MCF 10A (cell line): ENCODE results near the gene CNDP2. TPM values are rescaled to one million over a fixed set of nuclear protein-coding genes. Genes with fewer than 3 reads are reported as not detected.

Source experiments
- BruUV-seq: library from RNA; stranded (reverse); fragments of 400-500 nt; replicated peaks from 2 replicates; lab custom pipeline; 2021; lab: Mats Ljungman, UMichigan
- CTCF ChIA-PET: fragments of 300-600 bp; sonication (Branson Sonifier 250); formaldehyde crosslinking; extraction: SDS; loops from one replicate; lab custom pipeline; 2021; ENCODE audit warnings: antibody characterized with exemption, inconsistent platforms; lab: Yijun Ruan, JAX
- POLR2A ChIA-PET: fragments of 300-600, 350-650 bp; sonication (Branson Sonifier 250); formaldehyde crosslinking; extraction: SDS; loops from one replicate; lab custom pipeline; 2020; ENCODE audit warnings: antibody characterized with exemption, inconsistent platforms; lab: Yijun Ruan, JAX
- DNase-seq: peaks from one replicate; pipeline ENCODE4 v3.0.0-alpha.2; 2018; ENCODE audit not compliant: unreplicated experiment
- H3K27ac Mint-ChIP-seq: one replicate; pipeline ENCODE4 v1.8.0; 2022; ENCODE audit warnings: mild to moderate bottlenecking, low read depth, mixed read lengths; ENCODE audit not compliant: unreplicated experiment
- H3K27me3 Mint-ChIP-seq: one replicate; pipeline ENCODE4 v1.8.0; 2022; ENCODE audit warnings: mixed read lengths; ENCODE audit not compliant: insufficient read depth, unreplicated experiment
- H3K36me3 Mint-ChIP-seq: one replicate; pipeline ENCODE4 v1.8.0; 2022; ENCODE audit warnings: mild to moderate bottlenecking, moderate library complexity, mixed read lengths; ENCODE audit not compliant: insufficient read depth, unreplicated experiment
- H3K4me1 Mint-ChIP-seq: one replicate; pipeline ENCODE4 v1.8.0; 2022; ENCODE audit warnings: mixed read lengths; ENCODE audit not compliant: insufficient read depth, unreplicated experiment
- H3K4me3 Mint-ChIP-seq: one replicate; pipeline ENCODE4 v1.8.0; 2022; ENCODE audit warnings: mild to moderate bottlenecking, moderate library complexity, mixed read lengths; ENCODE audit not compliant: unreplicated experiment
- H3K9me3 Mint-ChIP-seq: one replicate; pipeline ENCODE4 v1.8.0; 2022; ENCODE audit warnings: mixed read lengths; ENCODE audit not compliant: unreplicated experiment
- intact Hi-C: fragments of 100-400 bp; cut with micrococcal nuclease; formaldehyde crosslinking; loops from 2 replicates; pipeline ENCODE4 v1.14.1; 2022
- total RNA-seq: library from RNA; stranded (reverse); gene quantifications from 2 replicates; pipeline ENCODE4 v1.2.3, GENCODE V29; 2022
- TF ChIP-seq, protein P1 (sequence below): fragments of 200-600 bp; IDR thresholded peaks from one replicate; pipeline ENCODE4 v1.8.0; 2022; ENCODE audit warnings: antibody characterized with exemption, mild to moderate bottlenecking; ENCODE audit not compliant: unreplicated experiment

CNDP2 gene
- total RNA-seq, 1 experiment from 2014 or later = 194 TPM

- CTCF ChIA-PET = interaction anchor here (0.6 to 9.4 kb wide), 5 partner anchors 62 to 1700 kb away, joined by 4 to 234 read pairs (median 5); no protein-coding TSS in a partner anchor
- Mint-ChIP-seq H3K9me3 (no peaks in the 10 kb centered on the region), H3K4me1 (no peaks in the 10 kb centered on the region), H3K4me3 (no peak overlapping the region), H3K27ac (no peak overlapping the region), H3K27me3 (peaks cover 11% of the 10 kb centered on the region), H3K36me3 (no peaks in the 10 kb centered on the region)
- BruUV-seq = no TSS peak
- TF ChIP-seq, protein P1, sequence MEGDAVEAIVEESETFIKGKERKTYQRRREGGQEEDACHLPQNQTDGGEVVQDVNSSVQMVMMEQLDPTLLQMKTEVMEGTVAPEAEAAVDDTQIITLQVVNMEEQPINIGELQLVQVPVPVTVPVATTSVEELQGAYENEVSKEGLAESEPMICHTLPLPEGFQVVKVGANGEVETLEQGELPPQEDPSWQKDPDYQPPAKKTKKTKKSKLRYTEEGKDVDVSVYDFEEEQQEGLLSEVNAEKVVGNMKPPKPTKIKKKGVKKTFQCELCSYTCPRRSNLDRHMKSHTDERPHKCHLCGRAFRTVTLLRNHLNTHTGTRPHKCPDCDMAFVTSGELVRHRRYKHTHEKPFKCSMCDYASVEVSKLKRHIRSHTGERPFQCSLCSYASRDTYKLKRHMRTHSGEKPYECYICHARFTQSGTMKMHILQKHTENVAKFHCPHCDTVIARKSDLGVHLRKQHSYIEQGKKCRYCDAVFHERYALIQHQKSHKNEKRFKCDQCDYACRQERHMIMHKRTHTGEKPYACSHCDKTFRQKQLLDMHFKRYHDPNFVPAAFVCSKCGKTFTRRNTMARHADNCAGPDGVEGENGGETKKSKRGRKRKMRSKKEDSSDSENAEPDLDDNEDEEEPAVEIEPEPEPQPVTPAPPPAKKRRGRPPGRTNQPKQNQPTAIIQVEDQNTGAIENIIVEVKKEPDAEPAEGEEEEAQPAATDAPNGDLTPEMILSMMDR = no peak
- no peak for DNase-seq
- intact Hi-C loops = no loop called here
- POLR2A ChIA-PET = no interaction called here
These were observed 6.5 kb upstream of the CNDP2 start for GRCh38 chr18:74489676-74490075.

GRCh38 chr18:74492259-74492658 is 3.9 kb upstream of the CNDP2 start:
- POLR2A ChIA-PET = no interaction called here
- no peak overlapping the region for H3K4me3 Mint-ChIP-seq
- no TSS peak for BruUV-seq
- CTCF ChIA-PET = interaction anchor here (0.6 to 9.4 kb wide), 9 partner anchors 59 to 368 kb away, joined by 3 to 234 read pairs (median 7); no protein-coding TSS in a partner anchor
- intact Hi-C loops = no loop called here
- H3K9me3 Mint-ChIP-seq = no peaks in the 10 kb centered on the region
- no peak for DNase-seq
- no peaks in the 10 kb centered on the region for H3K36me3 Mint-ChIP-seq
- TF ChIP-seq, protein P1 = no peak
- H3K27ac Mint-ChIP-seq = no peak overlapping the region
- H3K4me1 Mint-ChIP-seq = peaks cover 5% of the 10 kb centered on the region
- H3K27me3 Mint-ChIP-seq = peaks cover 11% of the 10 kb centered on the region

DNA sequence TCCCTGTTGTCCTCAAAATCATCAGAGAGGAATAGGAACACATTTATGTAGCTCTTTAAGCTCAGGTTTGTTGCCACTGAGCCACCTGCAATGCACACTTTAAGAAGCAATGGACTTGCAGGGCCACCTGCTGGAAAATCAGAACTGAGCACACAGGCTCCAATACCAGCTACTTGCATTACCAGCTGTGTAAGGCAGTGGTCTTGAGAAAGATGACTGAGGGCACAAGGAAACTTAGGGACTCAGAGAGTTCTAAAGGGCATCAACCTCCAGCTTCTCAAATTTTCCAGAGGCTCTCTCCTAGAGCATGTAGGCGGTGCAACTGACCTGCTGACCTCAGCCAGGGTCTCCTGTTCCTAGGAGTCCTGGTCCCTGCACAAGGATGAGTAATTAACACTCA is 2.5 kb upstream of the CNDP2 start:
- TF ChIP-seq, protein P1 = peak; percentile 52
- no TSS peak for BruUV-seq
- ChIA-PET CTCF (interaction anchor here (0.6 to 9.4 kb wide), 35 partner anchors 9 to 1741 kb away, joined by 3 to 234 read pairs (median 5); no protein-coding TSS in a partner anchor), POLR2A (interaction anchor here (0.6 to 1.6 kb wide), 3 partner anchors 12 to 140 kb away, joined by 3 to 15 read pairs (median 4); no protein-coding TSS in a partner anchor)
- H3K27me3 Mint-ChIP-seq = peaks cover 9% of the 10 kb centered on the region
- intact Hi-C loops = loop anchor here (1.0 kb wide), 2 partner anchors 140 to 297 kb away; no protein-coding TSS in a partner anchor
- H3K4me1 Mint-ChIP-seq = peaks cover 10% of the 10 kb centered on the region
- H3K27ac Mint-ChIP-seq = no peak overlapping the region
- peak; percentile 58 for DNase-seq
- no peaks in the 10 kb centered on the region for H3K36me3 Mint-ChIP-seq
- no peak overlapping the region for H3K4me3 Mint-ChIP-seq
- no peaks in the 10 kb centered on the region for H3K9me3 Mint-ChIP-seq

DNA sequence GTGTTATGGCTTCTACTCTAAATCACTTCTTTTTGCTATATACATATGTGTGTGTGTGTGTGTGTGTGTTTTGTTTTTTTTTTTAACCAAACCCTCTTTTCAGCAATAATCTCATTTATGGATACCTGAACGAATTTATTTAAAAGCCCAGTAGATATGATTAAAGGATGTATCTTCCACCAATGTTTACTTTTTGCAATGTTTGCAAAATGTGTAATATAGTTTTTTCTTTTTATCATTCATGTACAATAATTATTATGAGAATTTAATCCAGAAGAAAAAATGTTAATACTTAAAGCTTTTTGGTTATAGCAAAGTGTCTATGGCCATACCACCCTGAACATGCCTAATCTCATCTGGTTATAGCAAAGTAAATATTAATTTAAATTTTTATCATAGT is 1.6 kb upstream of the CNDP2 start:
- POLR2A ChIA-PET = interaction anchor here (0.6 to 3.2 kb wide), 5 partner anchors 49 to 261 kb away, joined by 3 to 37 read pairs (median 7); no protein-coding TSS in a partner anchor
- intact Hi-C loops = no loop called here
- no TSS peak for BruUV-seq
- DNase-seq = no peak
- Mint-ChIP-seq H3K4me3 (no peak overlapping the region), H3K36me3 (peaks cover under 1% of the 10 kb centered on the region), H3K9me3 (no peaks in the 10 kb centered on the region), H3K27ac (no peak overlapping the region), H3K27me3 (peaks cover 1% of the 10 kb centered on the region), H3K4me1 (peaks cover 17% of the 10 kb centered on the region)
- CTCF ChIA-PET = interaction anchor here (0.7 to 9.4 kb wide), 7 partner anchors 50 to 335 kb away, joined by 3 to 234 read pairs (median 4); no protein-coding TSS in a partner anchor
- TF ChIP-seq, protein P1 = no peak
